K562 (cell line): ENCODE measurements around the gene VTCN1.

Experiments used
- CTCF ChIP-seq, 3 experiments: IDR thresholded peaks in 2 of 3; conservative IDR thresholded peaks in 1 of 3; 2 replicates each; pipeline ENCODE4 v1.5.1; 2011 to 2012; ENCODE audit warnings: low read length in 3 of 3, mild to moderate bottlenecking in 3 of 3, control low read depth in 2 of 3, improper control_type of control experiment in 1 of 3, inconsistent platforms in 1 of 3, low read depth in 1 of 3, mixed read lengths in 1 of 3, moderate library complexity in 1 of 3; ENCODE audit not compliant: insufficient read depth in 2 of 3
- ESRRA ChIP-seq: fragments of 450-650 bp; IDR thresholded peaks from 2 replicates; pipeline ENCODE4 v1.6.1; 2014; ENCODE audit warnings: low read depth, mild to moderate bottlenecking, moderate library complexity, borderline replicate concordance
- HDAC1 ChIP-seq, 2 experiments: fragments of 450-650 bp; IDR thresholded peaks; 2 replicates each; pipeline ENCODE4 v1.6.1; 2016 to 2017; ENCODE audit warnings: inconsistent platforms in 1 of 2, mild to moderate bottlenecking in 1 of 2, moderate library complexity in 1 of 2
- KLF13 ChIP-seq: fragments of 450-650 bp; IDR thresholded peaks from 2 replicates; pipeline ENCODE4 v1.6.1; 2016; ENCODE audit warnings: missing genetic modification characterization, low read depth, mild to moderate bottlenecking, missing compliant biosample characterization, moderate library complexity, borderline replicate concordance
- MAX ChIP-seq: sonication (generic); formaldehyde crosslinking; IDR thresholded peaks from 2 replicates; pipeline ENCODE4 v1.9.0; 2022; ENCODE audit warnings: mild to moderate bottlenecking, missing genetic modification reagents
- MYC ChIP-seq, 2 experiments: fragments of 250-450 bp in 1 of 2; sonication (Bioruptor Pico) in 1 of 2; IDR thresholded peaks; 2 replicates each; pipeline versions ENCODE4 v1.5.1 to v1.6.1; 2012 to 2021; ENCODE audit warnings: low read depth in 2 of 2, borderline replicate concordance in 1 of 2, improper control_type of control experiment in 1 of 2, low read length in 1 of 2, mild to moderate bottlenecking in 1 of 2, moderate library complexity in 1 of 2
- NCOA2 ChIP-seq, 2 experiments: fragments of 450-650 bp; IDR thresholded peaks; 2 replicates each; pipeline ENCODE4 v1.6.1; 2018; ENCODE audit warnings: mild to moderate bottlenecking in 2 of 2, moderate library complexity in 1 of 2; ENCODE audit not compliant: partially characterized antibody in 2 of 2
- NFYB ChIP-seq: IDR thresholded peaks from 2 replicates; pipeline ENCODE4 v1.6.1; 2011; ENCODE audit warnings: mild to moderate bottlenecking, moderate library complexity; ENCODE audit not compliant: insufficient read length; ENCODE audit errors: extremely low read depth
- PHF8 ChIP-seq: fragments of 200-600 bp; sonication (generic); IDR thresholded peaks from 2 replicates; pipeline ENCODE4 v1.6.1; 2012; ENCODE audit warnings: mixed run types, mild to moderate bottlenecking, inconsistent platforms, low read length, moderate library complexity, borderline replicate concordance
- POU5F1 ChIP-seq: fragments of 150-350 bp; IDR thresholded peaks from 2 replicates; pipeline ENCODE4 v1.6.1; 2014; ENCODE audit warnings: borderline replicate concordance, low read length, low read depth, mild to moderate bottlenecking; ENCODE audit not compliant: partially characterized antibody
- RAD21 ChIP-seq, 2 experiments: fragments of 250-450 bp in 1 of 2; fragments of 450-650 bp in 1 of 2; sonication (Bioruptor Pico) in 1 of 2; formaldehyde crosslinking in 1 of 2; IDR thresholded peaks in 1 of 2; conservative IDR thresholded peaks in 1 of 2; 2 replicates each; pipeline versions ENCODE4 v1.4.0 to v1.8.0; 2020 to 2022; ENCODE audit warnings: mild to moderate bottlenecking in 2 of 2, moderate library complexity in 1 of 2
- SMARCA4 ChIP-seq: fragments of 450-650 bp; IDR thresholded peaks from 2 replicates; pipeline ENCODE4 v1.6.1; 2016
- ZBTB33 ChIP-seq: sonication (generic); formaldehyde crosslinking; IDR thresholded peaks from 2 replicates; pipeline ENCODE4 v1.8.1; 2023; ENCODE audit warnings: mild to moderate bottlenecking, missing genetic modification reagents

GRCh38 chr1:117116784-117117130 is 94.0 kb downstream of the VTCN1 start:
- no peak for TF ChIP-seq NCOA2 (IDR thresholded peaks at IDR 0.05; ENCODE audit: partially characterized antibody in 2 of 2)
- TF ChIP-seq MAX = no peak
- TF ChIP-seq SMARCA4 = no peak
- no peak for TF ChIP-seq POU5F1
- no peak for TF ChIP-seq HDAC1 (IDR thresholded peaks at IDR 0.05)
- no peak for TF ChIP-seq NFYB
- no peak for TF ChIP-seq KLF13 (tag)
- no peak for TF ChIP-seq RAD21 (CRISPR knock-in tag; conservative IDR thresholded peaks at IDR 0.05 in 1 of 2, IDR thresholded peaks at IDR 0.05 in 1 of 2)
- no peak for TF ChIP-seq CTCF (IDR thresholded peaks at IDR 0.05 in 2 of 3, conservative IDR thresholded peaks at IDR 0.05 in 1 of 3; ENCODE audit: insufficient read depth in 2 of 3, low read depth in 1 of 3, low read length in 3 of 3)
- TF ChIP-seq ESRRA = no peak
- TF ChIP-seq ZBTB33 (CRISPR knock-in tag) = no peak
- no peak for TF ChIP-seq MYC (IDR thresholded peaks at IDR 0.05; ENCODE audit: low read depth, low read length)
- no peak for TF ChIP-seq MYC (CRISPR knock-in tag; IDR thresholded peaks at IDR 0.05; ENCODE audit: borderline replicate concordance, low read depth)
- no peak for TF ChIP-seq PHF8
